Liver (tissue), 9 donors: Measurements from ENCODE around the gene RNU6-9. TPM values are rescaled to one million over a fixed set of nuclear protein-coding genes. Genes with fewer than 3 reads are reported as not detected.
A peak's percentile ranks its signal among the peaks of the same experiment; 100 is the strongest.

Experiments
- DNase-seq: peaks from one replicate; pipeline ENCODE4 v3.0.0-alpha.2; 2017; ENCODE audit warnings: low spot score
- H3K27ac ChIP-seq, 2 donors: one replicate each; pipeline ENCODE4 v1.7.0; 2013; ENCODE audit warnings: inconsistent platforms in 2 of 2, low read length in 2 of 2, control low read depth in 1 of 2, low read depth in 1 of 2, mild to moderate bottlenecking in 1 of 2
- H3K27me3 ChIP-seq, 4 donors: one replicate each; pipeline versions ENCODE4 v1.6.1 to v1.7.0; 2013; ENCODE audit warnings: low read length in 3 of 4, inconsistent platforms in 1 of 4, mild to moderate bottlenecking in 1 of 4, moderate library complexity in 1 of 4; ENCODE audit not compliant: control insufficient read depth in 4 of 4, insufficient read depth in 4 of 4
- H3K36me3 ChIP-seq, 4 donors: one replicate each; pipeline versions ENCODE4 v1.6.1 to v1.7.0; 2013; ENCODE audit warnings: low read length in 3 of 4, mild to moderate bottlenecking in 3 of 4, low read depth in 1 of 4, moderate library complexity in 1 of 4; ENCODE audit not compliant: control insufficient read depth in 4 of 4, insufficient read depth in 3 of 4
- H3K4me1 ChIP-seq, 4 donors: one replicate each; pipeline versions ENCODE4 v1.6.1 to v1.7.0; 2013; ENCODE audit warnings: low read length in 3 of 4, mild to moderate bottlenecking in 3 of 4, moderate library complexity in 1 of 4; ENCODE audit not compliant: control insufficient read depth in 4 of 4, insufficient read depth in 4 of 4
- H3K4me3 ChIP-seq, 3 donors: one replicate each; pipeline versions ENCODE4 v1.6.1 to v1.7.0; 2013; ENCODE audit warnings: low read length in 3 of 3, control low read depth in 1 of 3, low read depth in 1 of 3, mild to moderate bottlenecking in 1 of 3
- H3K9ac ChIP-seq, 2 donors: one replicate each; pipeline ENCODE4 v1.7.0; 2013; ENCODE audit warnings: low read length in 2 of 2, mild to moderate bottlenecking in 2 of 2, moderate library complexity in 2 of 2, control low read depth in 1 of 2, low read depth in 1 of 2
- H3K9me3 ChIP-seq, 4 donors: one replicate each; pipeline versions ENCODE4 v1.6.1 to v1.7.0; 2013; ENCODE audit warnings: low read length in 3 of 4; ENCODE audit not compliant: control insufficient read depth in 4 of 4
- CTCF ChIP-seq: fragments of 150-350 bp; IDR thresholded peaks from 2 replicates; pipeline ENCODE4 v1.5.1; 2017; ENCODE audit warnings: improper control_type of control experiment, low read depth, low read length; ENCODE audit not compliant: missing input control
- EGR1 ChIP-seq, 2 donors: IDR thresholded peaks; 2 replicates each; pipeline ENCODE4 v1.6.1; 2016 to 2018; ENCODE audit warnings: antibody characterized with exemption in 2 of 2, low read depth in 2 of 2
- GABPA ChIP-seq, 2 donors: IDR thresholded peaks in 1 of 2; conservative IDR thresholded peaks in 1 of 2; 2 replicates each; pipeline ENCODE4 v1.6.1; 2016; ENCODE audit warnings: antibody characterized with exemption in 2 of 2, mild to moderate bottlenecking in 1 of 2, moderate library complexity in 1 of 2
- HNF4G ChIP-seq: IDR thresholded peaks from 2 replicates; pipeline ENCODE4 v1.6.1; 2016; ENCODE audit warnings: antibody characterized with exemption
- REST ChIP-seq: IDR thresholded peaks from 2 replicates; pipeline ENCODE4 v1.6.1; 2016; ENCODE audit warnings: antibody characterized with exemption, mild to moderate bottlenecking
- RXRA ChIP-seq, 2 donors: IDR thresholded peaks; 2 replicates each; pipeline ENCODE4 v1.6.1; 2017 to 2018; ENCODE audit warnings: antibody characterized with exemption in 2 of 2, mild to moderate bottlenecking in 1 of 2
- WGBS: extraction: QIAGEN DNeasy Blood & Tissue Kit; methylation state at CpG from one replicate; pipeline ENCODE4 v1.1.7; 2013; 5-methylcytosine and 5-hydroxymethylcytosine counted together
- polyA plus RNA-seq, 2 donors: library from polyadenylated mRNA; stranded (reverse) in 1 of 2; unstranded in 1 of 2; fragments of 200-250 nt in 1 of 2; fragments of >200 nt in 1 of 2; fragmentation: Nextera tagmentation in 1 of 2; extraction: Ambion mirVana in 1 of 2; gene quantifications; one replicate each; pipeline versions ENCODE4 v1.2.1 to v1.2.3, GENCODE V29; 2013 to 2015
- total RNA-seq, 2 donors: library from RNA; depleted of rRNA; stranded (reverse); fragments of >200 nt; gene quantifications; one replicate each; pipeline ENCODE4 v1.2.3, GENCODE V29; 2014
- donor health status: healthy.
- donor health status: healthy.
- donor health status: healthy.
- donor health status: healthy.
- donor health status: healthy.

The RNU6-9 gene
- total and polyA plus RNA-seq, 4 donors, result not detected

GRCh38 chr19:913080-913748, 19.9 kb downstream of the RNU6-9 start, which contains the start of gene R3HDM4:
R3HDM4 (minus strand) TSS chr19:913219; CDS start chr19:913157, 62 bp downstream.
- Histone ChIP-seq H3K27me3 (peaks cover 0 to 2% (median under 1%) of the 10 kb centered on the region in 4 donors), H3K4me1 (peaks cover 0 to 18% (median 13%) of the 10 kb centered on the region in 4 donors), H3K9ac (peak within 1 kb of the TSS; percentile 83 to 90), H3K4me3 (peak within 1 kb of the TSS; percentile 66 to 98 (median 82)), H3K9me3 (no peaks in the 10 kb centered on the region), H3K27ac (peak within 1 kb of the TSS; percentile 80 to 87), H3K36me3 (no peaks in the 10 kb centered on the region)
- peak; percentile 85 for DNase-seq
- TF ChIP-seq REST (no peak), RXRA (IDR thresholded peaks at IDR 0.05) (no peak), CTCF (peak; percentile 3)
- WGBS, result 1% methylated on average over 76 of the region's 76 CpGs

GRCh38 chr19:916645-917322, 23.5 kb downstream of the RNU6-9 start:
- peaks cover 0 to 32% (median 16%) of the 10 kb centered on the region in 4 donors for H3K4me1 ChIP-seq
- H3K27ac ChIP-seq, result no peak overlapping the region
- no peak overlapping the region for H3K9ac ChIP-seq
- H3K36me3 ChIP-seq, result no peaks in the 10 kb centered on the region
- TF ChIP-seq REST (no peak), HNF4G (no peak), EGR1 (IDR thresholded peaks at IDR 0.05; ENCODE audit: low read depth in 2 of 2) (no peak), GABPA (IDR thresholded peaks at IDR 0.05 in 1 of 2, conservative IDR thresholded peaks at IDR 0.05 in 1 of 2) (no peak), CTCF (no peak)
- DNase-seq, result peak; percentile 61
- WGBS, result 17% methylated on average over 35 of the region's 35 CpGs
- H3K9me3 ChIP-seq, result no peaks in the 10 kb centered on the region
- H3K4me3 ChIP-seq, result peak overlapping the region in 1 of 3 donors; percentile 35
- peaks cover 0 to 15% (median 3%) of the 10 kb centered on the region in 4 donors for H3K27me3 ChIP-seq
